Ishikawa (cell line): ENCODE measurements around the gene FAIM2.

ENCODE experiments used
- EGR1 ChIP-seq: IDR thresholded peaks from 2 replicates; pipeline ENCODE4 v1.6.1; 2012
- EP300 ChIP-seq: IDR thresholded peaks from 2 replicates; pipeline ENCODE4 v1.6.1; 2012; ENCODE audit warnings: borderline replicate concordance
- FOXM1 ChIP-seq: IDR thresholded peaks from 2 replicates; pipeline ENCODE4 v1.6.1; 2012; ENCODE audit warnings: low read depth, borderline replicate concordance
- TAF1 ChIP-seq: IDR thresholded peaks from 2 replicates; pipeline ENCODE4 v1.6.1; 2012; ENCODE audit warnings: low read depth, mild to moderate bottlenecking
- TCF12 ChIP-seq: IDR thresholded peaks from 2 replicates; pipeline ENCODE4 v1.6.1; 2012; ENCODE audit warnings: low read depth
- TEAD4 ChIP-seq: IDR thresholded peaks from 2 replicates; pipeline ENCODE4 v1.6.1; 2012
- TF ChIP-seq, protein P1 (sequence below): IDR thresholded peaks from 2 replicates; pipeline ENCODE4 v1.6.1; 2012
- TF ChIP-seq, protein P2 (sequence below): IDR thresholded peaks from 2 replicates; pipeline ENCODE4 v1.6.1; 2012; ENCODE audit warnings: low read depth, mild to moderate bottlenecking

DNA sequence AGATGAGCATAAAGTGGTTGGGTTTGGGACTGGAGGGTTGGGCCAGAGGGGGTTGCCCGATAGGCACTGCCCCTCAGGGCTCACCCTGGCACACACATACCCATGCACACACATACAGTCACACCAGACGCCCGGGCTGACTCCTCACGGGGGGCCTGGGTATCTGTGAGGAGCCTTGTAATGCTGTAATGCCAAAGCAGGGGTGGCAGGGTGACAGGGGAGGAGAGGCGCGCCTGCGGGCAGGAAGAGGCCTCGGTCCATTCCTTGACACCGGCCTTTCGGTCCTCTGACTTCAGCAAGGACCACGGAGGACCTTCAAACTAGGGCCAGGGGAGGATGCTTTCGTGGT lies 375 bp downstream of the FAIM2 start:
- TF ChIP-seq FOXM1 (no peak), TAF1 (no peak), EGR1 (no peak), TCF12 (no peak), EP300 (no peak), TEAD4 (no peak)
- TF ChIP-seq, protein P1, sequence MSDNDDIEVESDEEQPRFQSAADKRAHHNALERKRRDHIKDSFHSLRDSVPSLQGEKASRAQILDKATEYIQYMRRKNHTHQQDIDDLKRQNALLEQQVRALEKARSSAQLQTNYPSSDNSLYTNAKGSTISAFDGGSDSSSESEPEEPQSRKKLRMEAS = no peak
- TF ChIP-seq, protein P2, sequence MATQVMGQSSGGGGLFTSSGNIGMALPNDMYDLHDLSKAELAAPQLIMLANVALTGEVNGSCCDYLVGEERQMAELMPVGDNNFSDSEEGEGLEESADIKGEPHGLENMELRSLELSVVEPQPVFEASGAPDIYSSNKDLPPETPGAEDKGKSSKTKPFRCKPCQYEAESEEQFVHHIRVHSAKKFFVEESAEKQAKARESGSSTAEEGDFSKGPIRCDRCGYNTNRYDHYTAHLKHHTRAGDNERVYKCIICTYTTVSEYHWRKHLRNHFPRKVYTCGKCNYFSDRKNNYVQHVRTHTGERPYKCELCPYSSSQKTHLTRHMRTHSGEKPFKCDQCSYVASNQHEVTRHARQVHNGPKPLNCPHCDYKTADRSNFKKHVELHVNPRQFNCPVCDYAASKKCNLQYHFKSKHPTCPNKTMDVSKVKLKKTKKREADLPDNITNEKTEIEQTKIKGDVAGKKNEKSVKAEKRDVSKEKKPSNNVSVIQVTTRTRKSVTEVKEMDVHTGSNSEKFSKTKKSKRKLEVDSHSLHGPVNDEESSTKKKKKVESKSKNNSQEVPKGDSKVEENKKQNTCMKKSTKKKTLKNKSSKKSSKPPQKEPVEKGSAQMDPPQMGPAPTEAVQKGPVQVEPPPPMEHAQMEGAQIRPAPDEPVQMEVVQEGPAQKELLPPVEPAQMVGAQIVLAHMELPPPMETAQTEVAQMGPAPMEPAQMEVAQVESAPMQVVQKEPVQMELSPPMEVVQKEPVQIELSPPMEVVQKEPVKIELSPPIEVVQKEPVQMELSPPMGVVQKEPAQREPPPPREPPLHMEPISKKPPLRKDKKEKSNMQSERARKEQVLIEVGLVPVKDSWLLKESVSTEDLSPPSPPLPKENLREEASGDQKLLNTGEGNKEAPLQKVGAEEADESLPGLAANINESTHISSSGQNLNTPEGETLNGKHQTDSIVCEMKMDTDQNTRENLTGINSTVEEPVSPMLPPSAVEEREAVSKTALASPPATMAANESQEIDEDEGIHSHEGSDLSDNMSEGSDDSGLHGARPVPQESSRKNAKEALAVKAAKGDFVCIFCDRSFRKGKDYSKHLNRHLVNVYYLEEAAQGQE = no peak
